HG02588 (cell line): ENCODE results near the gene TPM2.

Experiments
- ATAC-seq: cut with Tn5 transposase; IDR thresholded peaks from one replicate; pipeline ENCODE4 v1.9.1; 2021; ENCODE audit warnings: mild to moderate bottlenecking, moderate library complexity; ENCODE audit not compliant: unreplicated experiment

The TPM2 gene

GRCh38 chr9:35718721-35719511 is 29.2 kb upstream of the TPM2 start:
- no peak for ATAC-seq

GRCh38 chr9:35717132-35717870 is 27.6 kb upstream of the TPM2 start:
- no peak for ATAC-seq

- no peak for ATAC-seq
Observed at GRCh38 chr9:35716230-35716629, 26.5 kb upstream of the TPM2 start.

GRCh38 chr9:35714579-35715252 is 25.0 kb upstream of the TPM2 start:
- no peak for ATAC-seq

DNA sequence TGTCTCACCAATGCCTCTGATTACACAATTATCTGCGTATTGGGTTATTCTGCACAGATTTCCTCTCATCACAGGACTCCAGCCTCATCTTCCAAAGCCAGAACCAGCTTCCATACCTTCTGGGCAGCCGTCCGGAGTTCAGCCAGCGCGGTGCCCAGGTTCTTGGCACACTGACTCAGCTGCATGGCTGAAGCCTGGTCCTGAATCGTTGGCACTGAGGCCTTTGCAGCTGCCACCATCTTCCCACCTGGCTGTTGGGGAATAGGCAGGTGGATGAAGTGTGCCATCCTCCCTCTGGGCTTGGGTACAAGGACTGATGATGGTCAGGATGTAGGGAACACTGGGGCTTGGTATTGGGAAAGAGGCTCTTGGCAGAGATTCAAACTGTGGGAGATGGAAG is 24.4 kb upstream of the TPM2 start:
- no peak for ATAC-seq

DNA sequence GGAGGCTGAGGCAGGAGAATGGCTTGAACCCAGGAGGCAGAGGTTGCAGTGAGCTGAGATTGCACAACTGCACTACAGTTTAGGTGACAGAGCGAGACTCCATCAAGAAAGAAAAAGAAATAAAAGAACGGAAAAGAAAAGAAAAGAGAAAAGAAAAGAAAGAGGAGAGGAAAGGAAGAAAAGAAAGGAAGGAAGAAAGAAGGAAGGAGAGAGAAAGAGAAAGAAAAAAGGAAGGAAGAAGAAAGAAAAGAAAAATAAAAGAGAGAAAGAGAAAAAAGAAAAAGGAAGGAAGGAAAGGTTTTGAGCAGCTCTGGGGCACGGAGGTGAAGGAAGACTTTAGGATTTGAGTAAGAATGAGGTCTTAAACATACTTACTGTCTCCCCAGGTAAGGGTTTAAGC is 23.9 kb upstream of the TPM2 start:
- no peak for ATAC-seq

- no peak for ATAC-seq
Observed at GRCh38 chr9:35712762-35713400, 23.2 kb upstream of the TPM2 start.

GRCh38 chr9:35711501-35712428 is 22.0 kb upstream of the TPM2 start:
- no peak for ATAC-seq

- ATAC-seq: no peak
Observed at GRCh38 chr9:35710818-35711500, 21.2 kb upstream of the TPM2 start.

DNA sequence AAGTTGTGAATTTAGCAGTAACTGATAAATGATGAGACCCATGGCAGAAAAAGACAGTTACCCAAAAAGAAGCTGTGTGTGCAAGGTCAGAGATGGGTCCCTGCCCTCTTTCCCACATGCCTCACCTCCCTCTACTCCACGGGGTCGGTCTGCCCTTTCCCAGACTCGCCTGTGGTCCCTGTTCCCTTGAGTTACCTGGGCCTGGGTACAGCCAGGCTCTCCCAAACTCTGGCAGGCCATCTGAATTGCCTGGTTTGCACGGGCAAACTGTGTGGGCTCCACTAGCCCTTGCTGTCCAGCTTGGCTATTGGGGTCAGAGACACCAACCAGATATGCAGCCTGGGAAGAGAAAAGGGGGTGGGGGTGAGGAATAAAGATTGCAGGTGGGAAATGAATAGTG is 18.4 kb upstream of the TPM2 start:
- no peak for ATAC-seq

GRCh38 chr9:35706951-35707350 is 17.2 kb upstream of the TPM2 start:
- ATAC-seq: no peak

- ATAC-seq: no peak
Observed at GRCh38 chr9:35705836-35706430, 16.2 kb upstream of the TPM2 start.

- no peak for ATAC-seq
Observed at GRCh38 chr9:35705372-35705771, 15.6 kb upstream of the TPM2 start.

GRCh38 chr9:35703906-35704672 is 14.4 kb upstream of the TPM2 start:
- no peak for ATAC-seq

- ATAC-seq: no peak
Observed at GRCh38 chr9:35702696-35703095, 13.0 kb upstream of the TPM2 start.

- no peak for ATAC-seq
Observed at GRCh38 chr9:35700942-35701341, 11.2 kb upstream of the TPM2 start.

- ATAC-seq: no peak
Observed at GRCh38 chr9:35700031-35700430, 10.3 kb upstream of the TPM2 start.

GRCh38 chr9:35698231-35698630 is 8.5 kb upstream of the TPM2 start:
- no peak for ATAC-seq

DNA sequence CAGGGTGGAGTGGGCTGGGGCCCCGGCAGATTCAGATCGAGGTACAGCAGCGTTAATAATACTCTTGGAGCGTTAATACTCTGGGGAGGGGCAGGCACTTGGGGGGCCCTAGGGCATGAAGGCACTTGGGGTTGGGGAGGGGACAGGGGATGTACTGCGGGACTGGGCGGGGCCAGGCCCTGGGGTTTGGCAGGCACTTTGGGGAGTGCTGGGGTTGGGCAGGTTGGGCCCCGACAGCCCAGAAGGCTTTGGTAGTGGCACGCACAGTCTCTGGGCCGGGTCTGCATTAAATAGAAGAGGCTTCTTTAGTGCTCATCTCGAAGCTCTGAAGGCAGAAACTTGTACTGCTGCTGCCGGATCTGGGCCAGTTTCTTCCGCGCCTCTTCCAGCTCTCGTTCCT is 7.8 kb upstream of the TPM2 start:
- no peak for ATAC-seq
